ENCODE measurements around the gene POLN. TPM values are rescaled to one million over a fixed set of nuclear protein-coding genes. Genes with fewer than 3 reads are reported as not detected.

POLN gene
- total RNA-seq, 4 donors from 2014 or later: 0.91 to 8.0 (median 1.2) TPM

DNA sequence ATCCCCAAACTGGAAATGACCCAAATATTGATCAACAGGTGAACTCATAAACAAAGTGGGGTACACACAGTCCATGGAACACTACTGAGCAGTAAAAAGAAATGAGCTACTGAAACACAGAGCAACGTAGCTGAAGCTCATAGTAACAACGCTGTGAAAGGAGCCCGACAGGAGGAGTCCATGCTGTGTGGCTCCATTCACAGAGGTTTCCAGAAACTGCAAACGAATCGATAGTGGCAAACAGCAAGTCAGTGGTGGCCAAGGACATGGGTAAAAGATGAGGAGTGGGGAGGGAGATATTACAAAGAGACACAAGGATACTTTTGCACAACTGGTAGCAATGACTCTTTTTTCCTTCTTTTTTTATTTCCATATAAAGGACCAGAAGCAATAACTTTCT is 90.4 kb downstream of the POLN start:
- TF ChIP-seq POLR2A (IDR thresholded peaks at IDR 0.05) (no peak), EP300 (IDR thresholded peaks at IDR 0.05) (no peak), POLR2AphosphoS5 (IDR thresholded peaks at IDR 0.05) (no peak)
- TF ChIP-seq, protein P1, sequence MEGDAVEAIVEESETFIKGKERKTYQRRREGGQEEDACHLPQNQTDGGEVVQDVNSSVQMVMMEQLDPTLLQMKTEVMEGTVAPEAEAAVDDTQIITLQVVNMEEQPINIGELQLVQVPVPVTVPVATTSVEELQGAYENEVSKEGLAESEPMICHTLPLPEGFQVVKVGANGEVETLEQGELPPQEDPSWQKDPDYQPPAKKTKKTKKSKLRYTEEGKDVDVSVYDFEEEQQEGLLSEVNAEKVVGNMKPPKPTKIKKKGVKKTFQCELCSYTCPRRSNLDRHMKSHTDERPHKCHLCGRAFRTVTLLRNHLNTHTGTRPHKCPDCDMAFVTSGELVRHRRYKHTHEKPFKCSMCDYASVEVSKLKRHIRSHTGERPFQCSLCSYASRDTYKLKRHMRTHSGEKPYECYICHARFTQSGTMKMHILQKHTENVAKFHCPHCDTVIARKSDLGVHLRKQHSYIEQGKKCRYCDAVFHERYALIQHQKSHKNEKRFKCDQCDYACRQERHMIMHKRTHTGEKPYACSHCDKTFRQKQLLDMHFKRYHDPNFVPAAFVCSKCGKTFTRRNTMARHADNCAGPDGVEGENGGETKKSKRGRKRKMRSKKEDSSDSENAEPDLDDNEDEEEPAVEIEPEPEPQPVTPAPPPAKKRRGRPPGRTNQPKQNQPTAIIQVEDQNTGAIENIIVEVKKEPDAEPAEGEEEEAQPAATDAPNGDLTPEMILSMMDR (IDR thresholded peaks at IDR 0.05): no peak
- 66% methylated on average over 5 of the region's 5 CpGs for WGBS
- no peak for DNase-seq (ENCODE audit: low spot score in 2 of 2)
- H3K9me3 ChIP-seq: no peaks in the 10 kb centered on the region
- H3K27me3 ChIP-seq: no peaks in the 10 kb centered on the region
- H3K36me3 ChIP-seq: no peaks in the 10 kb centered on the region
- no peak overlapping the region for H3K27ac ChIP-seq
- H3K4me3 ChIP-seq: no peak overlapping the region
- no peaks in the 10 kb centered on the region for H3K4me1 ChIP-seq

- H3K4me3 ChIP-seq: no peak overlapping the region
- H3K27me3 ChIP-seq: no peaks in the 10 kb centered on the region
- no peaks in the 10 kb centered on the region for H3K4me1 ChIP-seq
- no peaks in the 10 kb centered on the region for H3K36me3 ChIP-seq
- H3K27ac ChIP-seq: no peak overlapping the region
- no peak for TF ChIP-seq POLR2AphosphoS5 (IDR thresholded peaks at IDR 0.05)
- TF ChIP-seq EP300 (IDR thresholded peaks at IDR 0.05): no peak
- TF ChIP-seq, protein P1 (IDR thresholded peaks at IDR 0.05): no peak
- no peak for TF ChIP-seq POLR2A (IDR thresholded peaks at IDR 0.05)
- DNase-seq (ENCODE audit: low spot score in 2 of 2): no peak
- 93% methylated on average over 1 of the region's 1 CpG for WGBS
- H3K9me3 ChIP-seq: no peaks in the 10 kb centered on the region
These were observed 91.8 kb downstream of the POLN start for GRCh38 chr4:2150076-2150475.

DNA sequence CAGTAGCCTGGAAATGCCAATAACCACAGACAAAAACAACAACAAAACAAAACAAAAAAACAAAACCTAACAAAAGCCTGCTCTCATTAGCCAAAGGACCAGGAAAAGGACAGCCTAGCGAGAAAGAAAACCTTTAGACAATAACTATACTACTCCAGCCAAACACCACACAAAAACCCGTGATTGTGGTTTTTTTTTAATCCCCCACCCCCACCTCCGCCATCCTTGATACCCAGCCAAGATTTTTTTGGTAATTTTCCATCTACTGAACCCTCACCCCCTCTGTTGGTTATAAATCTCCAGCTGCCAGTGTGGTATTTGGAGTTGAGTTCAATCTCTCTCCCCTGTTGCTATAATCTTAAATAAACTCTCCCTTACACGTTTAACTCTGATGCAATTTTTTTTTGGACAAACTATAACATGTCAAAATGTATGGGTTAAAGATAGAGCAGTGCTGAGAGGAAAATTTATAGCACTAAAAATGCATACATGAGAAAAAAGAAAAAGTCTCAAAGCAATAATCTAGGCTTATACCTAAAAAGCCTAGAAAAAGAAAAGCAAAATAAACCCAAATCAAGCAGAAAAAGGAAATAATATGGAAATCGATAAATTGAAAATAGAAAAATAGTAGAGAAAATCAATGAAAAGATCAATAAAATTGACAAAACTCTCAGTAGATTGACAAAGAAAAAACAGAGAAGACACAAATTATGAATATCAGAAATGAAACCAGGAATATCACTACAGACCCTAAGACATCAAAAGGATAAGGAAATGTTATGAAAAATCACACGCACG is 99.1 kb downstream of the POLN start:
- Histone ChIP-seq H3K9me3 (no peaks in the 10 kb centered on the region), H3K4me1 (no peaks in the 10 kb centered on the region), H3K27me3 (no peaks in the 10 kb centered on the region), H3K27ac (peak overlapping the region; percentile 22), H3K4me3 (no peak overlapping the region), H3K36me3 (no peaks in the 10 kb centered on the region)
- no peak for TF ChIP-seq POLR2A (IDR thresholded peaks at IDR 0.05)
- TF ChIP-seq, protein P1 (IDR thresholded peaks at IDR 0.05): no peak
- no peak for TF ChIP-seq POLR2AphosphoS5 (IDR thresholded peaks at IDR 0.05)
- no peak for TF ChIP-seq EP300 (IDR thresholded peaks at IDR 0.05)
- no peak for DNase-seq (ENCODE audit: low spot score in 2 of 2)
- WGBS: 66% methylated on average over 7 of the region's 7 CpGs

DNA sequence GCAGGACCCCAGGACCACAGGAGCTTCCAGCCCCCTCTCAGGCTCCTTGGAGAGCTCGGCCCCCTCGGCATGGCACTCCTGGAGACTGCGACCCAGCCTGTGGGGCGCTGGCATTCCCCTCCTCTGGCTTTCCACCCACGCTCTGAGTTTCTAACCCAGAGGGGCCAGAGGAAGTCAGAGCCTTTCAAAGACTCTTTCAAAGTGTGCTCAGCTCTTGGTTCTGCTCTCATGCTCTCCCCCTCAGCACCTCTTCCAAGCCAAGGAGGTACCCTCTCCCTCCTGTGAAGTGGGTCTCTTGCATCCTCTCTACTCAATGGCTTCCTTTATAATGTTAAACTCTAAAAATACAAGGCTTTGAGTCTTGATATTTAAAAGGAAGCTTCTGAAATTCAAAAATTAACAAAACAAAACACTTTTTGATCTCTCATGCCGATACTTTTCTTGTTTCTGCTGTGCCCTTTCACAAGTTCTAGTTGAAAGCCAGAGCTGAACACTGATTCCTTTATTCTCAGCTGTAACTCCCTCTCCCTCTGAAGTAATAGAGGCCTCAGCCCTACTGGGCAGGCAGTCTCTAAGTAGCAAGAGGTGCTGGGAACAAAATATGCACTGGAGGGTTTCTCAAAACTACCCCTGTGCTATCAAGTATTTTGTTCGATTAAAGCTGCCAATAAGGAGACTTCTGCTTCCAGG is 100.0 kb downstream of the POLN start:
- no peak for DNase-seq (ENCODE audit: low spot score in 2 of 2)
- Histone ChIP-seq H3K27ac (peak overlapping the region; percentile 22), H3K36me3 (no peaks in the 10 kb centered on the region), H3K4me1 (no peaks in the 10 kb centered on the region), H3K27me3 (no peaks in the 10 kb centered on the region), H3K9me3 (no peaks in the 10 kb centered on the region), H3K4me3 (no peak overlapping the region)
- WGBS: 59% methylated on average over 7 of the region's 7 CpGs
- TF ChIP-seq, protein P1 (IDR thresholded peaks at IDR 0.05): no peak
- TF ChIP-seq POLR2A (IDR thresholded peaks at IDR 0.05) (no peak), EP300 (IDR thresholded peaks at IDR 0.05) (no peak), POLR2AphosphoS5 (IDR thresholded peaks at IDR 0.05) (no peak)
